Stimulated activated CD4-positive, alpha-beta T cell treated with anti-CD3 and anti-CD28 coated beads, Interleukin-2, amount 100 ng/mL, for 24 hours (primary cell): ENCODE results near the gene C17orf50.

Experiments
- DNase-seq, 2 donors: peaks; one replicate each; pipeline ENCODE4 v3.0.0-alpha.2; 2020

Gene C17orf50

GRCh38 chr17:35760587-35760986, at the start of gene C17orf50:
Gene C17orf50, plus strand, starts transcription at chr17:35760887. Its CDS starts 55 bp downstream, at chr17:35760942.
- no peak for DNase-seq

GRCh38 chr17:35710950-35711349, 49.7 kb upstream of the C17orf50 start:
- no peak for DNase-seq

GRCh38 chr17:35713069-35713728, 47.5 kb upstream of the C17orf50 start:
- DNase-seq, result no peak

GRCh38 chr17:35714988-35715387, 45.7 kb upstream of the C17orf50 start:
- DNase-seq, result no peak

- DNase-seq, result no peak
Observed at GRCh38 chr17:35715416-35715815, 45.3 kb upstream of the C17orf50 start.

- no peak for DNase-seq
Observed at GRCh38 chr17:35716173-35716572, 44.5 kb upstream of the C17orf50 start.

- DNase-seq, result no peak
Observed at GRCh38 chr17:35716897-35717465, 43.7 kb upstream of the C17orf50 start.

- DNase-seq, result no peak
Observed at GRCh38 chr17:35717475-35717874, 43.2 kb upstream of the C17orf50 start.

- DNase-seq, result no peak
Observed at GRCh38 chr17:35723735-35724134, 37.0 kb upstream of the C17orf50 start.

GRCh38 chr17:35725058-35725457, 35.6 kb upstream of the C17orf50 start:
- DNase-seq, result no peak

- no peak for DNase-seq
Observed at GRCh38 chr17:35725802-35726126, 34.9 kb upstream of the C17orf50 start.

- no peak for DNase-seq
Observed at GRCh38 chr17:35726127-35726952, 34.3 kb upstream of the C17orf50 start.

- no peak for DNase-seq
Observed at GRCh38 chr17:35726953-35727460, 33.7 kb upstream of the C17orf50 start.

- DNase-seq, result no peak
Observed at GRCh38 chr17:35727635-35728034, 33.1 kb upstream of the C17orf50 start.

- no peak for DNase-seq
Observed at GRCh38 chr17:35728551-35728950, 32.1 kb upstream of the C17orf50 start.

- DNase-seq, result no peak
Observed at GRCh38 chr17:35729405-35729833, 31.3 kb upstream of the C17orf50 start.

GRCh38 chr17:35730400-35731005, 30.2 kb upstream of the C17orf50 start:
- DNase-seq, result no peak

- peak; percentile 65 to 67 for DNase-seq
Observed at GRCh38 chr17:35731239-35731916, 29.3 kb upstream of the C17orf50 start, which contains the start of gene RASL10B. Gene RASL10B, plus strand, starts transcription at chr17:35731639. Its CDS starts 3,546 bp downstream, at chr17:35735185.

- DNase-seq, result no peak
Observed at GRCh38 chr17:35731917-35732805, 28.5 kb upstream of the C17orf50 start.

- DNase-seq, result no peak
Observed at GRCh38 chr17:35732806-35733136, 27.9 kb upstream of the C17orf50 start.

GRCh38 chr17:35733366-35733765, 27.3 kb upstream of the C17orf50 start:
- DNase-seq, result no peak

- DNase-seq, result no peak
Observed at GRCh38 chr17:35734396-35734795, 26.3 kb upstream of the C17orf50 start.
